OCI-LY3 (cell line): ENCODE results near the gene CAPN10.

Experiments
- H2AFZ ChIP-seq: fragments of 200-600, 300-600 bp; shearing (Covaris generic); 2 replicates; pipeline ENCODE4 v1.6.0; 2014; ENCODE audit warnings: antibody characterized with exemption, low read depth, low read length
- H3K27ac ChIP-seq: fragments of 200-600, 300-600 bp; sonication (generic); 2 replicates; pipeline ENCODE4 v1.5.1; 2014; ENCODE audit warnings: mild to moderate bottlenecking, low read length, moderate library complexity, mixed read lengths
- H3K27me3 ChIP-seq: fragments of 200-600, 300-600 bp; sonication (generic); 2 replicates; pipeline ENCODE4 v1.6.1; 2014; ENCODE audit warnings: low read depth, low read length, mixed read lengths
- H3K36me3 ChIP-seq: fragments of 200-600, 300-600 bp; sonication (generic); replicated peaks from 2 replicates; pipeline ENCODE3; 2014; ENCODE audit warnings: low read depth, low read length, mixed read lengths
- H3K4me1 ChIP-seq: fragments of 300-600, 200-600 bp; sonication (generic); 2 replicates; pipeline ENCODE4 v1.6.1; 2014; ENCODE audit warnings: low read length, mixed read lengths
- H3K4me2 ChIP-seq: fragments of 200-600, 300-600 bp; sonication (generic); 2 replicates; pipeline ENCODE4 v1.6.1; 2014; ENCODE audit warnings: low read length, mixed read lengths
- H3K4me3 ChIP-seq: fragments of 300-600, 200-600 bp; sonication (generic); 2 replicates; pipeline ENCODE4 v1.5.1; 2014; ENCODE audit warnings: antibody characterized with exemption, mild to moderate bottlenecking, low read length, moderate library complexity
- H3K79me2 ChIP-seq: fragments of 300-600, 200-600 bp; shearing (Covaris generic); 2 replicates; pipeline ENCODE4 v1.6.1; 2014; ENCODE audit warnings: mild to moderate bottlenecking, low read length, mixed read lengths
- H3K9ac ChIP-seq: fragments of 300-600, 200-600 bp; shearing (Covaris generic); 2 replicates; pipeline ENCODE4 v1.6.0; 2014; ENCODE audit warnings: mild to moderate bottlenecking, low read length, moderate library complexity
- H3K9me3 ChIP-seq: fragments of 200-600, 300-600 bp; shearing (Covaris generic); 2 replicates; pipeline ENCODE4 v1.6.1; 2014; ENCODE audit warnings: low read length, mixed read lengths; ENCODE audit not compliant: insufficient read depth
- H4K20me1 ChIP-seq: fragments of 200-600, 300-600 bp; sonication (generic); 2 replicates; pipeline ENCODE4 v1.6.1; 2016; ENCODE audit warnings: low read length, mixed read lengths; ENCODE audit not compliant: insufficient read depth
- CTCF ChIP-seq: fragments of 200-600, 300-600 bp; sonication (generic); IDR thresholded peaks from 2 replicates; pipeline ENCODE4 v1.5.1; 2014; ENCODE audit warnings: antibody characterized with exemption, low read length, low read depth
- EZH2phosphoT487 ChIP-seq: fragments of 200-600 bp; shearing (Covaris generic); IDR thresholded peaks from 2 replicates; pipeline ENCODE4 v1.6.1; 2018; ENCODE audit warnings: antibody characterized with exemption, mixed run types, low read depth

CAPN10 gene

GRCh38 chr2:240648155-240648649 lies 61.7 kb downstream of the CAPN10 start:
- no peaks in the 10 kb centered on the region for H3K9me3 ChIP-seq
- H3K27me3 ChIP-seq = no peaks in the 10 kb centered on the region
- H3K36me3 ChIP-seq = no peaks in the 10 kb centered on the region
- H3K9ac ChIP-seq = no peak overlapping the region
- no peak overlapping the region for H3K4me2 ChIP-seq
- no peak overlapping the region for H3K4me3 ChIP-seq
- H3K79me2 ChIP-seq = no peaks in the 10 kb centered on the region
- TF ChIP-seq CTCF (no peak), EZH2phosphoT487 (no peak)
- H2AFZ ChIP-seq = no peak overlapping the region
- no peak overlapping the region for H3K27ac ChIP-seq
- no peaks in the 10 kb centered on the region for H4K20me1 ChIP-seq
- no peaks in the 10 kb centered on the region for H3K4me1 ChIP-seq
